Measurements from ENCODE around the gene MTCL3.

MTCL3 gene

DNA sequence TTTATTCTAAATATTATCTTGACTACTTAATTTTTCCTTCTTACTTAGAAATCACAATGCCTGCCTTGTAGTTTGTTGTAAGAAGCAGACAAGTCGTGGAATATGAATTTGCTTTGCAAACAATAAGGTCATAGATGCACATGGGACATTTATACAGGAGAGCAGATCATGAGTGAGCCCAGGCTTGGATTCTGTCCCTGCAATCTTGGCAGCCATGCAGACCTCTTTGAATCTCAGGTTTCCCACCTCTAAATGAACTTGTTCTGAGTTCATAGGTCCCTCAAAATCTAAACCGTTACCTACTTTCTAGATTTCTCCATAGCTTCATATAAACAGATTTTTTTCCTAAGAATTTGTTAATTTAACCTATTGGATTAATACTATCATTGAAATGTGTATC lies 79.4 kb downstream of the MTCL3 start:
- Histone ChIP-seq H3K9me3 (replicated peaks; ENCODE audit: control insufficient read depth, insufficient read depth, low read length) (no peaks in the 10 kb centered on the region), H3K4me1 (ENCODE audit: control insufficient read depth, extremely low read depth, insufficient read depth, low read length) (no peaks in the 10 kb centered on the region), H3K36me3 (ENCODE audit: control insufficient read depth in 2 of 2, extremely low read depth in 1 of 2, insufficient read depth in 2 of 2, low read length in 2 of 2) (no peaks in the 10 kb centered on the region), H3K27ac (ENCODE audit: insufficient read depth, low read depth, low read length) (no peak overlapping the region), H3K4me2 (ENCODE audit: insufficient read depth, low read length) (no peak overlapping the region), H3K4me3 (replicated peaks in 1 of 3; ENCODE audit: insufficient read depth in 1 of 3, low read depth in 1 of 3, low read length in 3 of 3) (no peak overlapping the region), H3K9ac (replicated peaks; ENCODE audit: extremely low read depth, insufficient read depth, low read length) (no peak overlapping the region), H3K79me2 (ENCODE audit: control insufficient read depth, insufficient read depth, low read length) (no peaks in the 10 kb centered on the region), H2AFZ (ENCODE audit: low read depth, low read length) (no peak overlapping the region), H4K20me1 (replicated peaks; ENCODE audit: control insufficient read depth, extremely low read depth, insufficient read depth, low read length) (no peaks in the 10 kb centered on the region), H3K27me3 (ENCODE audit: control insufficient read depth in 2 of 2, insufficient read depth in 2 of 2, low read length in 2 of 2) (no peaks in the 10 kb centered on the region), H3K9me1 (replicated peaks; ENCODE audit: control insufficient read depth, extremely low read depth, insufficient read depth, low read length) (no peaks in the 10 kb centered on the region)
- ChIA-PET POLR2A (interaction anchor here (0.7 kb wide), 1 partner anchor 71 kb away, joined by 6 read pairs; no protein-coding TSS in a partner anchor), CTCF (no interaction called here)
- no TSS peak for BruUV-seq (replicated peaks)
- TF ChIP-seq, protein P1, sequence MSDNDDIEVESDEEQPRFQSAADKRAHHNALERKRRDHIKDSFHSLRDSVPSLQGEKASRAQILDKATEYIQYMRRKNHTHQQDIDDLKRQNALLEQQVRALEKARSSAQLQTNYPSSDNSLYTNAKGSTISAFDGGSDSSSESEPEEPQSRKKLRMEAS (IDR thresholded peaks at IDR 0.05; ENCODE audit: insufficient read depth, insufficient read length): no peak
- TF ChIP-seq GATA2 (IDR thresholded peaks at IDR 0.05; ENCODE audit: insufficient read depth, insufficient read length, low read depth, low read length) (no peak), POLR2A (IDR thresholded peaks at IDR 0.05; ENCODE audit: low read depth, low read length) (no peak), EZH2 (IDR thresholded peaks at IDR 0.05; ENCODE audit: borderline replicate concordance, low read depth, low read length, severe bottlenecking) (no peak), FOS (IDR thresholded peaks at IDR 0.05; ENCODE audit: borderline replicate concordance, insufficient read depth, low read length) (no peak), POLR2AphosphoS5 (IDR thresholded peaks at IDR 0.05; ENCODE audit: insufficient read depth, low read depth, low read length) (no peak), JUN (IDR thresholded peaks at IDR 0.05; ENCODE audit: borderline replicate concordance, insufficient read depth, insufficient read length, low read depth) (no peak)
- TF ChIP-seq, protein P2, sequence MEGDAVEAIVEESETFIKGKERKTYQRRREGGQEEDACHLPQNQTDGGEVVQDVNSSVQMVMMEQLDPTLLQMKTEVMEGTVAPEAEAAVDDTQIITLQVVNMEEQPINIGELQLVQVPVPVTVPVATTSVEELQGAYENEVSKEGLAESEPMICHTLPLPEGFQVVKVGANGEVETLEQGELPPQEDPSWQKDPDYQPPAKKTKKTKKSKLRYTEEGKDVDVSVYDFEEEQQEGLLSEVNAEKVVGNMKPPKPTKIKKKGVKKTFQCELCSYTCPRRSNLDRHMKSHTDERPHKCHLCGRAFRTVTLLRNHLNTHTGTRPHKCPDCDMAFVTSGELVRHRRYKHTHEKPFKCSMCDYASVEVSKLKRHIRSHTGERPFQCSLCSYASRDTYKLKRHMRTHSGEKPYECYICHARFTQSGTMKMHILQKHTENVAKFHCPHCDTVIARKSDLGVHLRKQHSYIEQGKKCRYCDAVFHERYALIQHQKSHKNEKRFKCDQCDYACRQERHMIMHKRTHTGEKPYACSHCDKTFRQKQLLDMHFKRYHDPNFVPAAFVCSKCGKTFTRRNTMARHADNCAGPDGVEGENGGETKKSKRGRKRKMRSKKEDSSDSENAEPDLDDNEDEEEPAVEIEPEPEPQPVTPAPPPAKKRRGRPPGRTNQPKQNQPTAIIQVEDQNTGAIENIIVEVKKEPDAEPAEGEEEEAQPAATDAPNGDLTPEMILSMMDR (IDR thresholded peaks at IDR 0.05; ENCODE audit: extremely low read depth in 1 of 2, insufficient read depth in 1 of 2, low read depth in 1 of 2, low read length in 2 of 2): no peak
- dilution Hi-C loops (cut with MboI; ENCODE audit: extremely low pct_ligation_motif_present, low sequenced_read_pairs): no loop called here
- intact Hi-C loops (cut with micrococcal nuclease): no loop called here
- FAIRE-seq (no peak), DNase-seq (ENCODE audit: low read depth, low spot score) (no peak)
